ENCODE data around the gene TMEM243.

DNA sequence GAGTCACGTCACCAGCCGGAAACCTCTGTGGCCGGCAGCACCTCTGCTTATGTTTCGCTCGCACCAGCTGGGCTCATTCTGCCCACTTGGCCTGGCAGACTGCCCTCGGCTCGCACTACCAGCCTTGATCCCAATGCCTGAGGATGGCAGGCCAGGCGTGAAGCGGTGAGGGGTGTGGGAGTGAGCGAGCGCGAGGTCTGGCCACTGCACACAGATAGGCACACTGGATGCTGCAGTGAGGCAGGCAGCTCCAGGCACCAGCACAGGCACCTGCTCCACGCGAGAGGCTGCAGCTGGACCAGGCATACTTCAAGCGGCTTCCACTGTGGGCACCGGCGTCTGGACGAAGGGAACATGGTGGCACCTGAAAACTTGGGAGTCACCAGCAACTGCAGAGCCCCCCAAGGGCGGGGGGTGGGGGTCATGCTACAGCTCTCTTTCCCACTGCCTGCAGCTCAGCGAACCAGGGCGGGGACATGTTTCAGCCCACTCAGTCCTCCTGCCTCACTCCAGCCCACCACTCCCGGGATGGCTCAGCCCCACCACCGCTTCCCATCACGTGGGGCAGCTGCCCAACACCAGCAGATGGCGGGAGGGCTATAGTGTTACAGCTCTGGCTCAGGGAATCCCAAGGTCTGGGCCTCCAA is 72.7 kb downstream of the TMEM243 start:
- TF ChIP-seq, protein P1, sequence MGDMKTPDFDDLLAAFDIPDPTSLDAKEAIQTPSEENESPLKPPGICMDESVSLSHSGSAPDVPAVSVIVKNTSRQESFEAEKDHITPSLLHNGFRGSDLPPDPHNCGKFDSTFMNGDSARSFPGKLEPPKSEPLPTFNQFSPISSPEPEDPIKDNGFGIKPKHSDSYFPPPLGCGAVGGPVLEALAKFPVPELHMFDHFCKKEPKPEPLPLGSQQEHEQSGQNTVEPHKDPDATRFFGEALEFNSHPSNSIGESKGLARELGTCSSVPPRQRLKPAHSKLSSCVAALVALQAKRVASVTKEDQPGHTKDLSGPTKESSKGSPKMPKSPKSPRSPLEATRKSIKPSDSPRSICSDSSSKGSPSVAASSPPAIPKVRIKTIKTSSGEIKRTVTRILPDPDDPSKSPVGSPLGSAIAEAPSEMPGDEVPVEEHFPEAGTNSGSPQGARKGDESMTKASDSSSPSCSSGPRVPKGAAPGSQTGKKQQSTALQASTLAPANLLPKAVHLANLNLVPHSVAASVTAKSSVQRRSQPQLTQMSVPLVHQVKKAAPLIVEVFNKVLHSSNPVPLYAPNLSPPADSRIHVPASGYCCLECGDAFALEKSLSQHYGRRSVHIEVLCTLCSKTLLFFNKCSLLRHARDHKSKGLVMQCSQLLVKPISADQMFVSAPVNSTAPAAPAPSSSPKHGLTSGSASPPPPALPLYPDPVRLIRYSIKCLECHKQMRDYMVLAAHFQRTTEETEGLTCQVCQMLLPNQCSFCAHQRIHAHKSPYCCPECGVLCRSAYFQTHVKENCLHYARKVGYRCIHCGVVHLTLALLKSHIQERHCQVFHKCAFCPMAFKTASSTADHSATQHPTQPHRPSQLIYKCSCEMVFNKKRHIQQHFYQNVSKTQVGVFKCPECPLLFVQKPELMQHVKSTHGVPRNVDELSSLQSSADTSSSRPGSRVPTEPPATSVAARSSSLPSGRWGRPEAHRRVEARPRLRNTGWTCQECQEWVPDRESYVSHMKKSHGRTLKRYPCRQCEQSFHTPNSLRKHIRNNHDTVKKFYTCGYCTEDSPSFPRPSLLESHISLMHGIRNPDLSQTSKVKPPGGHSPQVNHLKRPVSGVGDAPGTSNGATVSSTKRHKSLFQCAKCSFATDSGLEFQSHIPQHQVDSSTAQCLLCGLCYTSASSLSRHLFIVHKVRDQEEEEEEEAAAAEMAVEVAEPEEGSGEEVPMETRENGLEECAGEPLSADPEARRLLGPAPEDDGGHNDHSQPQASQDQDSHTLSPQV (IDR thresholded peaks at IDR 0.05) = no peak
- TF ChIP-seq, protein P2, sequence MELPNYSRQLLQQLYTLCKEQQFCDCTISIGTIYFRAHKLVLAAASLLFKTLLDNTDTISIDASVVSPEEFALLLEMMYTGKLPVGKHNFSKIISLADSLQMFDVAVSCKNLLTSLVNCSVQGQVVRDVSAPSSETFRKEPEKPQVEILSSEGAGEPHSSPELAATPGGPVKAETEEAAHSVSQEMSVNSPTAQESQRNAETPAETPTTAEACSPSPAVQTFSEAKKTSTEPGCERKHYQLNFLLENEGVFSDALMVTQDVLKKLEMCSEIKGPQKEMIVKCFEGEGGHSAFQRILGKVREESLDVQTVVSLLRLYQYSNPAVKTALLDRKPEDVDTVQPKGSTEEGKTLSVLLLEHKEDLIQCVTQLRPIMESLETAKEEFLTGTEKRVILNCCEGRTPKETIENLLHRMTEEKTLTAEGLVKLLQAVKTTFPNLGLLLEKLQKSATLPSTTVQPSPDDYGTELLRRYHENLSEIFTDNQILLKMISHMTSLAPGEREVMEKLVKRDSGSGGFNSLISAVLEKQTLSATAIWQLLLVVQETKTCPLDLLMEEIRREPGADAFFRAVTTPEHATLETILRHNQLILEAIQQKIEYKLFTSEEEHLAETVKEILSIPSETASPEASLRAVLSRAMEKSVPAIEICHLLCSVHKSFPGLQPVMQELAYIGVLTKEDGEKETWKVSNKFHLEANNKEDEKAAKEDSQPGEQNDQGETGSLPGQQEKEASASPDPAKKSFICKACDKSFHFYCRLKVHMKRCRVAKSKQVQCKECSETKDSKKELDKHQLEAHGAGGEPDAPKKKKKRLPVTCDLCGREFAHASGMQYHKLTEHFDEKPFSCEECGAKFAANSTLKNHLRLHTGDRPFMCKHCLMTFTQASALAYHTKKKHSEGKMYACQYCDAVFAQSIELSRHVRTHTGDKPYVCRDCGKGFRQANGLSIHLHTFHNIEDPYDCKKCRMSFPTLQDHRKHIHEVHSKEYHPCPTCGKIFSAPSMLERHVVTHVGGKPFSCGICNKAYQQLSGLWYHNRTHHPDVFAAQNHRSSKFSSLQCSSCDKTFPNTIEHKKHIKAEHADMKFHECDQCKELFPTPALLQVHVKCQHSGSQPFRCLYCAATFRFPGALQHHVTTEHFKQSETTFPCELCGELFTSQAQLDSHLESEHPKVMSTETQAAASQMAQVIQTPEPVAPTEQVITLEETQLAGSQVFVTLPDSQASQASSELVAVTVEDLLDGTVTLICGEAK (IDR thresholded peaks at IDR 0.05; ENCODE audit: borderline replicate concordance) = no peak
- TF ChIP-seq IRF4 (IDR thresholded peaks at IDR 0.05; ENCODE audit: low read depth, low read length) (no peak), SPI1 (IDR thresholded peaks at IDR 0.05; ENCODE audit: borderline replicate concordance, insufficient read depth, low read depth, low read length) (no peak), CEBPB (IDR thresholded peaks at IDR 0.05; ENCODE audit: borderline replicate concordance in 1 of 2, low read depth in 2 of 2, low read length in 2 of 2) (no peak), TCF12 (IDR thresholded peaks at IDR 0.05; ENCODE audit: low read depth, low read length) (no peak), ETV6 (conservative IDR thresholded peaks at IDR 0.05 in 1 of 2, IDR thresholded peaks at IDR 0.05 in 1 of 2; ENCODE audit: borderline replicate concordance in 1 of 2, low read depth in 1 of 2) (no peak), EZH2 (IDR thresholded peaks at IDR 0.05; ENCODE audit: borderline replicate concordance, control insufficient read depth, low read depth, low read length) (no peak), FOXM1 (IDR thresholded peaks at IDR 0.05; ENCODE audit: low read depth, low read length) (no peak), FOXK2 (IDR thresholded peaks at IDR 0.05) (no peak)
- TF ChIP-seq, protein P3, sequence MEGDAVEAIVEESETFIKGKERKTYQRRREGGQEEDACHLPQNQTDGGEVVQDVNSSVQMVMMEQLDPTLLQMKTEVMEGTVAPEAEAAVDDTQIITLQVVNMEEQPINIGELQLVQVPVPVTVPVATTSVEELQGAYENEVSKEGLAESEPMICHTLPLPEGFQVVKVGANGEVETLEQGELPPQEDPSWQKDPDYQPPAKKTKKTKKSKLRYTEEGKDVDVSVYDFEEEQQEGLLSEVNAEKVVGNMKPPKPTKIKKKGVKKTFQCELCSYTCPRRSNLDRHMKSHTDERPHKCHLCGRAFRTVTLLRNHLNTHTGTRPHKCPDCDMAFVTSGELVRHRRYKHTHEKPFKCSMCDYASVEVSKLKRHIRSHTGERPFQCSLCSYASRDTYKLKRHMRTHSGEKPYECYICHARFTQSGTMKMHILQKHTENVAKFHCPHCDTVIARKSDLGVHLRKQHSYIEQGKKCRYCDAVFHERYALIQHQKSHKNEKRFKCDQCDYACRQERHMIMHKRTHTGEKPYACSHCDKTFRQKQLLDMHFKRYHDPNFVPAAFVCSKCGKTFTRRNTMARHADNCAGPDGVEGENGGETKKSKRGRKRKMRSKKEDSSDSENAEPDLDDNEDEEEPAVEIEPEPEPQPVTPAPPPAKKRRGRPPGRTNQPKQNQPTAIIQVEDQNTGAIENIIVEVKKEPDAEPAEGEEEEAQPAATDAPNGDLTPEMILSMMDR (IDR thresholded peaks at IDR 0.05 in 2 of 3, conservative IDR thresholded peaks at IDR 0.05 in 1 of 3; ENCODE audit: control insufficient read depth in 2 of 3, extremely low read depth in 1 of 3, insufficient read depth in 1 of 3, low read depth in 3 of 3, low read length in 3 of 3) = no peak
- TF ChIP-seq, protein P4, sequence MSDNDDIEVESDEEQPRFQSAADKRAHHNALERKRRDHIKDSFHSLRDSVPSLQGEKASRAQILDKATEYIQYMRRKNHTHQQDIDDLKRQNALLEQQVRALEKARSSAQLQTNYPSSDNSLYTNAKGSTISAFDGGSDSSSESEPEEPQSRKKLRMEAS (IDR thresholded peaks at IDR 0.05; ENCODE audit: low read depth, low read length) = no peak
- TF ChIP-seq, protein P5, sequence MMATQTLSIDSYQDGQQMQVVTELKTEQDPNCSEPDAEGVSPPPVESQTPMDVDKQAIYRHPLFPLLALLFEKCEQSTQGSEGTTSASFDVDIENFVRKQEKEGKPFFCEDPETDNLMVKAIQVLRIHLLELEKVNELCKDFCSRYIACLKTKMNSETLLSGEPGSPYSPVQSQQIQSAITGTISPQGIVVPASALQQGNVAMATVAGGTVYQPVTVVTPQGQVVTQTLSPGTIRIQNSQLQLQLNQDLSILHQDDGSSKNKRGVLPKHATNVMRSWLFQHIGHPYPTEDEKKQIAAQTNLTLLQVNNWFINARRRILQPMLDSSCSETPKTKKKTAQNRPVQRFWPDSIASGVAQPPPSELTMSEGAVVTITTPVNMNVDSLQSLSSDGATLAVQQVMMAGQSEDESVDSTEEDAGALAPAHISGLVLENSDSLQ (IDR thresholded peaks at IDR 0.05) = no peak

All from GM12878 (cell line).